DOHH2 (cell line): ENCODE measurements around the gene C1orf122.

Source experiments
- H3F3A ChIP-seq: fragments of 200-600 bp; sonication (generic), shearing (Covaris generic); 2 replicates; pipeline ENCODE4 v1.6.0; 2016; ENCODE audit warnings: antibody characterized with exemption, mild to moderate bottlenecking; ENCODE audit not compliant: control insufficient read depth, insufficient read depth
- H3K27ac ChIP-seq: fragments of 200-600 bp; sonication (generic); 2 replicates; pipeline ENCODE4 v1.5.1; 2014; ENCODE audit warnings: low read depth, mild to moderate bottlenecking, low read length, moderate library complexity
- H3K27me3 ChIP-seq: fragments of 200-600 bp; sonication (generic); 2 replicates; pipeline ENCODE4 v1.6.1; 2014; ENCODE audit warnings: mild to moderate bottlenecking, low read length, mixed read lengths; ENCODE audit not compliant: control insufficient read depth
- H3K36me3 ChIP-seq: fragments of 200-600 bp; sonication (generic); 2 replicates; pipeline ENCODE4 v1.6.1; 2014; ENCODE audit warnings: mild to moderate bottlenecking, low read length, moderate library complexity, mixed read lengths; ENCODE audit not compliant: control insufficient read depth
- H3K4me1 ChIP-seq: fragments of 200-600 bp; sonication (generic); 2 replicates; pipeline ENCODE4 v1.6.1; 2014; ENCODE audit warnings: mild to moderate bottlenecking, low read length, mixed read lengths; ENCODE audit not compliant: control insufficient read depth
- H3K4me2 ChIP-seq: fragments of 200-600 bp; sonication (generic); 2 replicates; pipeline ENCODE4 v1.6.0; 2014; ENCODE audit warnings: mild to moderate bottlenecking, low read length, moderate library complexity
- H3K4me3 ChIP-seq: fragments of 200-600 bp; sonication (generic); 2 replicates; pipeline ENCODE4 v1.5.1; 2014; ENCODE audit warnings: mild to moderate bottlenecking, low read length, mixed read lengths
- H3K79me2 ChIP-seq: fragments of 200-600 bp; sonication (generic); 2 replicates; pipeline ENCODE4 v1.6.1; 2014; ENCODE audit warnings: mild to moderate bottlenecking, low read length, mixed read lengths; ENCODE audit not compliant: control insufficient read depth
- H3K9me2 ChIP-seq: fragments of 200-600 bp; sonication (generic); replicated peaks from 2 replicates; pipeline ENCODE4 v1.6.1; 2014; ENCODE audit warnings: mild to moderate bottlenecking, low read length, mixed read lengths; ENCODE audit not compliant: control insufficient read depth
- H3K9me3 ChIP-seq: fragments of 200-600 bp; sonication (generic); 2 replicates; pipeline ENCODE4 v1.6.1; 2014; ENCODE audit warnings: antibody characterized with exemption, low read length, mixed read lengths; ENCODE audit not compliant: control insufficient read depth, insufficient read depth
- H4K20me1 ChIP-seq: fragments of 200-600 bp; sonication (generic); 2 replicates; pipeline ENCODE4 v1.6.0; 2014; ENCODE audit warnings: low read depth, mild to moderate bottlenecking, antibody characterized with exemption, low read length, moderate library complexity; ENCODE audit not compliant: control insufficient read depth, insufficient read depth
- CTCF ChIP-seq: fragments of 200-600 bp; sonication (generic); IDR thresholded peaks from one replicate; pipeline ENCODE4 v1.5.1; 2014; ENCODE audit warnings: antibody characterized with exemption, mild to moderate bottlenecking, low read depth, low read length; ENCODE audit not compliant: poor library complexity, severe bottlenecking
- EZH2phosphoT487 ChIP-seq: fragments of 200-600 bp; sonication (generic); IDR thresholded peaks from 2 replicates; pipeline ENCODE4 v1.6.1; 2017; ENCODE audit warnings: borderline replicate concordance, mild to moderate bottlenecking, antibody characterized with exemption, low read length, moderate library complexity, mixed read lengths

C1orf122 gene

GRCh38 chr1:37792943-37793686, 14.5 kb upstream of the C1orf122 start:
- Histone ChIP-seq H3K4me1 (peaks cover 17% of the 10 kb centered on the region), H4K20me1 (no peaks in the 10 kb centered on the region), H3F3A (no peaks in the 10 kb centered on the region), H3K27me3 (peaks cover 11% of the 10 kb centered on the region), H3K36me3 (peaks cover 23% of the 10 kb centered on the region), H3K9me3 (no peaks in the 10 kb centered on the region), H3K9me2 (no peaks in the 10 kb centered on the region), H3K4me3 (peak overlapping the region; percentile 61), H3K27ac (no peak overlapping the region), H3K79me2 (peaks cover 16% of the 10 kb centered on the region), H3K4me2 (peak overlapping the region; percentile 72)
- TF ChIP-seq EZH2phosphoT487 (no peak), CTCF (no peak)

- H3K79me2 ChIP-seq: peaks cover 16% of the 10 kb centered on the region
- H3K4me3 ChIP-seq: peak within 1 kb of the TSS; percentile 89
- no peaks in the 10 kb centered on the region for H3K9me2 ChIP-seq
- H4K20me1 ChIP-seq: no peaks in the 10 kb centered on the region
- H3K9me3 ChIP-seq: no peaks in the 10 kb centered on the region
- H3K4me2 ChIP-seq: peak within 1 kb of the TSS; percentile 96
- H3K27me3 ChIP-seq: peaks cover 4% of the 10 kb centered on the region
- TF ChIP-seq CTCF: no peak
- TF ChIP-seq EZH2phosphoT487: no peak
- peaks cover 17% of the 10 kb centered on the region for H3K4me1 ChIP-seq
- H3F3A ChIP-seq: no peaks in the 10 kb centered on the region
- H3K27ac ChIP-seq: no peak within 1 kb of the TSS
- H3K36me3 ChIP-seq: peaks cover 26% of the 10 kb centered on the region
Measured at GRCh38 chr1:37793773-37794371, 13.7 kb upstream of the C1orf122 start, which contains the start of gene MANEAL. Gene MANEAL, plus strand, starts transcription at chr1:37793847. Its CDS starts 336 bp downstream, at chr1:37794183.

GRCh38 chr1:37794372-37795339, 12.9 kb upstream of the C1orf122 start:
- H4K20me1 ChIP-seq: no peaks in the 10 kb centered on the region
- H3K9me3 ChIP-seq: no peaks in the 10 kb centered on the region
- no peaks in the 10 kb centered on the region for H3F3A ChIP-seq
- H3K79me2 ChIP-seq: peaks cover 16% of the 10 kb centered on the region
- no peaks in the 10 kb centered on the region for H3K9me2 ChIP-seq
- no peaks in the 10 kb centered on the region for H3K27me3 ChIP-seq
- peaks cover 17% of the 10 kb centered on the region for H3K4me1 ChIP-seq
- TF ChIP-seq CTCF: no peak
- TF ChIP-seq EZH2phosphoT487: no peak
- peak overlapping the region; percentile 96 for H3K4me2 ChIP-seq
- H3K36me3 ChIP-seq: peaks cover 34% of the 10 kb centered on the region
- H3K4me3 ChIP-seq: peak overlapping the region; percentile 89
- no peak overlapping the region for H3K27ac ChIP-seq
